ENCODE results near the gene CLCN2. TPM values are rescaled to one million over a fixed set of nuclear protein-coding genes. Genes with fewer than 3 reads are reported as not detected.

Gene CLCN2
- total and polyA plus RNA-seq, 2 donors (not counting 1 experiment from before 2014, with no cell fraction given), result 0.93 to 3.1 TPM

GRCh38 chr3:184305577-184305976 is 55.8 kb downstream of the CLCN2 start:
- no peak overlapping the region for H3K4me2 ChIP-seq (ENCODE audit: extremely low read depth, insufficient read depth, low read length)
- H2AFZ ChIP-seq (ENCODE audit: low read length), result no peak overlapping the region
- peak in 1 of 2 donors; percentile 29 for DNase-seq (ENCODE audit: low read depth in 2 of 2)
- no peaks in the 10 kb centered on the region for H3K9me3 ChIP-seq (ENCODE audit: control insufficient read depth, insufficient read depth, low read depth, low read length)
- peaks cover 27% of the 10 kb centered on the region for H3K36me3 ChIP-seq (ENCODE audit: control insufficient read depth, insufficient read depth, low read length)
- no peaks in the 10 kb centered on the region for H4K20me1 ChIP-seq (ENCODE audit: control insufficient read depth, extremely low read depth, insufficient read depth, low read length)
- H3K79me2 ChIP-seq (ENCODE audit: control insufficient read depth, insufficient read depth, low read length), result peaks cover 29% of the 10 kb centered on the region
- no peak overlapping the region for H3K4me3 ChIP-seq (replicated peaks in 1 of 4; ENCODE audit: control extremely low read depth in 1 of 4, insufficient read depth in 1 of 4, low read depth in 3 of 4, low read length in 4 of 4)
- TF ChIP-seq CTCF (conservative IDR thresholded peaks at IDR 0.05 in 1 of 2, IDR thresholded peaks at IDR 0.05 in 1 of 2; ENCODE audit: low read depth in 1 of 2, low read length in 2 of 2) (peak in 1 of 2 donors; percentile 39), EZH2 (IDR thresholded peaks at IDR 0.05; ENCODE audit: low read length, missing control alignments) (no peak)
- no peaks in the 10 kb centered on the region for H3K27me3 ChIP-seq (ENCODE audit: control insufficient read depth, insufficient read depth, low read length)
- peaks cover under 1% of the 10 kb centered on the region for H3K4me1 ChIP-seq (ENCODE audit: control insufficient read depth, extremely low read depth, insufficient read depth, low read length)
- no peak overlapping the region for H3K9ac ChIP-seq (ENCODE audit: insufficient read depth, low read length)
- no peak overlapping the region for H3K27ac ChIP-seq (ENCODE audit: insufficient read depth, low read length)

GRCh38 chr3:184300378-184300720 is 61.1 kb downstream of the CLCN2 start:
- Histone ChIP-seq H3K9me3 (ENCODE audit: control insufficient read depth, insufficient read depth, low read depth, low read length) (no peaks in the 10 kb centered on the region), H3K27ac (ENCODE audit: insufficient read depth, low read length) (peak overlapping the region; percentile 91), H3K36me3 (ENCODE audit: control insufficient read depth, insufficient read depth, low read length) (peaks cover 12% of the 10 kb centered on the region), H2AFZ (ENCODE audit: low read length) (no peak overlapping the region), H3K9ac (ENCODE audit: insufficient read depth, low read length) (no peak overlapping the region), H3K4me2 (ENCODE audit: extremely low read depth, insufficient read depth, low read length) (peak overlapping the region; percentile 88), H3K79me2 (ENCODE audit: control insufficient read depth, insufficient read depth, low read length) (peaks cover 44% of the 10 kb centered on the region), H4K20me1 (ENCODE audit: control insufficient read depth, extremely low read depth, insufficient read depth, low read length) (no peaks in the 10 kb centered on the region), H3K4me1 (ENCODE audit: control insufficient read depth, extremely low read depth, insufficient read depth, low read length) (peaks cover 5% of the 10 kb centered on the region), H3K27me3 (ENCODE audit: control insufficient read depth, insufficient read depth, low read length) (no peaks in the 10 kb centered on the region), H3K4me3 (replicated peaks in 1 of 4; ENCODE audit: control extremely low read depth in 1 of 4, insufficient read depth in 1 of 4, low read depth in 3 of 4, low read length in 4 of 4) (peak overlapping the region; percentile 88 to 99 (median 98))
- TF ChIP-seq CTCF (conservative IDR thresholded peaks at IDR 0.05 in 1 of 2, IDR thresholded peaks at IDR 0.05 in 1 of 2; ENCODE audit: low read depth in 1 of 2, low read length in 2 of 2) (no peak), EZH2 (IDR thresholded peaks at IDR 0.05; ENCODE audit: low read length, missing control alignments) (no peak)
- peak in 1 of 2 donors; percentile 72 for DNase-seq (ENCODE audit: low read depth in 2 of 2)

- H3K4me3 ChIP-seq (replicated peaks in 1 of 4; ENCODE audit: control extremely low read depth in 1 of 4, insufficient read depth in 1 of 4, low read depth in 3 of 4, low read length in 4 of 4), result peak overlapping the region; percentile 88 to 99 (median 98)
- peak; percentile 28 to 59 for DNase-seq (ENCODE audit: low read depth in 2 of 2)
- peaks cover 2% of the 10 kb centered on the region for H3K27me3 ChIP-seq (ENCODE audit: control insufficient read depth, insufficient read depth, low read length)
- peaks cover 12% of the 10 kb centered on the region for H3K36me3 ChIP-seq (ENCODE audit: control insufficient read depth, insufficient read depth, low read length)
- H3K4me1 ChIP-seq (ENCODE audit: control insufficient read depth, extremely low read depth, insufficient read depth, low read length), result peaks cover 5% of the 10 kb centered on the region
- peaks cover 44% of the 10 kb centered on the region for H3K79me2 ChIP-seq (ENCODE audit: control insufficient read depth, insufficient read depth, low read length)
- no peaks in the 10 kb centered on the region for H3K9me3 ChIP-seq (ENCODE audit: control insufficient read depth, insufficient read depth, low read depth, low read length)
- H3K27ac ChIP-seq (ENCODE audit: insufficient read depth, low read length), result peak overlapping the region; percentile 91
- TF ChIP-seq EZH2 (IDR thresholded peaks at IDR 0.05; ENCODE audit: low read length, missing control alignments) (no peak), CTCF (conservative IDR thresholded peaks at IDR 0.05 in 1 of 2, IDR thresholded peaks at IDR 0.05 in 1 of 2; ENCODE audit: low read depth in 1 of 2, low read length in 2 of 2) (no peak)
- H3K9ac ChIP-seq (ENCODE audit: insufficient read depth, low read length), result peak overlapping the region; percentile 78
- H4K20me1 ChIP-seq (ENCODE audit: control insufficient read depth, extremely low read depth, insufficient read depth, low read length), result no peaks in the 10 kb centered on the region
- peak overlapping the region; percentile 88 for H3K4me2 ChIP-seq (ENCODE audit: extremely low read depth, insufficient read depth, low read length)
- peak overlapping the region; percentile 18 for H2AFZ ChIP-seq (ENCODE audit: low read length)
Measured at GRCh38 chr3:184299488-184300377, 61.7 kb downstream of the CLCN2 start.

All from fibroblast of lung (primary cell).